AG04450 (cell line): ENCODE data around the gene MYH7B. TPM values are rescaled to one million over a fixed set of nuclear protein-coding genes. Genes with fewer than 3 reads are reported as not detected.

Experiments used
- CTCF ChIA-PET: fragments of 300-600, 350-600 bp; formaldehyde crosslinking; extraction: SDS; loops from one replicate; lab custom pipeline; 2022; ENCODE audit warnings: antibody characterized with exemption, inconsistent platforms; lab: Charles Lee
- POLR2A ChIA-PET: fragments of 350-600 bp; formaldehyde crosslinking; extraction: SDS; loops from one replicate; lab custom pipeline; 2021; ENCODE audit warnings: antibody characterized with exemption, inconsistent platforms; lab: Yijun Ruan, JAX
- DNase-seq: peaks from one replicate; pipeline ENCODE4 v3.0.0-alpha.2; 2011; ENCODE audit warnings: low read depth, low spot score
- H3K27ac ChIP-seq: one replicate; pipeline ENCODE4 v1.5.1; 2012; ENCODE audit warnings: low read depth, low read length, control low read depth
- H3K27me3 ChIP-seq: one replicate; pipeline ENCODE4 v1.6.0; 2012; ENCODE audit warnings: low read length; ENCODE audit not compliant: control insufficient read depth, insufficient read depth
- H3K4me3 ChIP-seq: 2 replicates; pipeline ENCODE4 v1.5.1; 2011; ENCODE audit warnings: mild to moderate bottlenecking, low read depth, low read length, control low read depth
- H3K9me3 ChIP-seq: 2 replicates; pipeline ENCODE4 v1.5.1; 2012; ENCODE audit warnings: low read length; ENCODE audit not compliant: control insufficient read depth, insufficient read depth
- polyA plus RNA-seq: library from polyadenylated mRNA; depleted of rRNA; stranded (reverse); fragments of >200 nt; gene quantifications from 2 replicates; pipeline ENCODE4 v1.2.3, GENCODE V29; 2011
- TF ChIP-seq, protein P1 (sequence below): IDR thresholded peaks from 2 replicates; pipeline ENCODE4 v1.5.1; 2011; ENCODE audit warnings: low read depth, low read length, control low read depth, inconsistent platforms

The MYH7B gene
- polyA plus RNA-seq, 1 experiment, result 0.02 TPM

DNA sequence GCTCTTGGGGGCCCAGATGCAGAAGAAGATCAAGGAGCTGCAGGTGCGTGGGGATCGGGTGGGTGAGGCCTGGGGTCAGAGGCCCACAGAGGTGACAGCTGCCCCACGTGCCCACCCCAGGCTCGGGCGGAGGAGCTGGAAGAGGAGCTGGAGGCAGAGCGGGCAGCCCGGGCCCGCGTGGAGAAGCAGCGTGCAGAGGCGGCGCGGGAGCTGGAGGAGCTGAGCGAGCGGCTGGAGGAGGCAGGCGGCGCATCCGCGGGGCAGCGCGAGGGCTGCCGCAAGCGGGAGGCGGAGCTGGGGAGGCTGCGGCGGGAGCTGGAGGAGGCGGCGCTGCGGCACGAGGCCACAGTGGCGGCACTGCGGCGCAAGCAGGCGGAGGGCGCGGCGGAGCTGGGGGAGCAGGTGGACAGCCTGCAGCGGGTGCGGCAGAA is 41.5 kb downstream of the MYH7B start:
- CTCF ChIA-PET, result no interaction called here
- DNase-seq, result no peak
- POLR2A ChIA-PET, result interaction anchor here (0.8 kb wide), 1 partner anchor 10 kb away, joined by 5 read pairs; no protein-coding TSS in a partner anchor
- Histone ChIP-seq H3K4me3 (no peak overlapping the region), H3K27me3 (no peaks in the 10 kb centered on the region), H3K27ac (no peak overlapping the region), H3K9me3 (no peaks in the 10 kb centered on the region; the same call in 1 of the 2 replicates)
- TF ChIP-seq, protein P1, sequence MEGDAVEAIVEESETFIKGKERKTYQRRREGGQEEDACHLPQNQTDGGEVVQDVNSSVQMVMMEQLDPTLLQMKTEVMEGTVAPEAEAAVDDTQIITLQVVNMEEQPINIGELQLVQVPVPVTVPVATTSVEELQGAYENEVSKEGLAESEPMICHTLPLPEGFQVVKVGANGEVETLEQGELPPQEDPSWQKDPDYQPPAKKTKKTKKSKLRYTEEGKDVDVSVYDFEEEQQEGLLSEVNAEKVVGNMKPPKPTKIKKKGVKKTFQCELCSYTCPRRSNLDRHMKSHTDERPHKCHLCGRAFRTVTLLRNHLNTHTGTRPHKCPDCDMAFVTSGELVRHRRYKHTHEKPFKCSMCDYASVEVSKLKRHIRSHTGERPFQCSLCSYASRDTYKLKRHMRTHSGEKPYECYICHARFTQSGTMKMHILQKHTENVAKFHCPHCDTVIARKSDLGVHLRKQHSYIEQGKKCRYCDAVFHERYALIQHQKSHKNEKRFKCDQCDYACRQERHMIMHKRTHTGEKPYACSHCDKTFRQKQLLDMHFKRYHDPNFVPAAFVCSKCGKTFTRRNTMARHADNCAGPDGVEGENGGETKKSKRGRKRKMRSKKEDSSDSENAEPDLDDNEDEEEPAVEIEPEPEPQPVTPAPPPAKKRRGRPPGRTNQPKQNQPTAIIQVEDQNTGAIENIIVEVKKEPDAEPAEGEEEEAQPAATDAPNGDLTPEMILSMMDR, result no peak

DNA sequence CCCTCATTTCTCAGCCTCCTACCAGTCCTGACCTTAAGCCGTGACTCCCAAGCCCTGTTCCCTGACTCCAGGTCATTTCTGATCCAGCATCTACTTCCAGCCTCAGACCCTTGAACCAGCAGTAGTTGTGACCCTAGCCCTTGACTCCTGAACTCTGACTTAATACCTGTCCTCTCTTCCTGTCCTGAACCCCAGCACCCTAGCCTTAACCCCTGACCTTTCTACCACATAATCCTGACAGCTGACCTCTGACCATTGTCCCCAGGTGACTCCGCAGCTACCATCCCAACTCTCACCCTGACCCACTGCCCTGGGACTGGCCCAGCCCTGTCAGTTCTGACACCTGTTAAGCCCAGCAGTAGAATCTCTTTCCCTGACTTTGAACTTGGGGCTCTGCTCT is 42.1 kb downstream of the MYH7B start:
- Histone ChIP-seq H3K9me3 (no peaks in the 10 kb centered on the region; the same call in 1 of the 2 replicates), H3K4me3 (no peak overlapping the region), H3K27ac (no peak overlapping the region), H3K27me3 (no peaks in the 10 kb centered on the region)
- ChIA-PET POLR2A (interaction anchor here (0.6 to 0.8 kb wide), 2 partner anchors 11 to 1556 kb away, joined by 4 to 5 read pairs; no protein-coding TSS in a partner anchor), CTCF (interaction anchor here (1.3 kb wide), 1 partner anchor 124 kb away, joined by 6 read pairs; no protein-coding TSS in a partner anchor)
- TF ChIP-seq, protein P1, result no peak
- no peak for DNase-seq

DNA sequence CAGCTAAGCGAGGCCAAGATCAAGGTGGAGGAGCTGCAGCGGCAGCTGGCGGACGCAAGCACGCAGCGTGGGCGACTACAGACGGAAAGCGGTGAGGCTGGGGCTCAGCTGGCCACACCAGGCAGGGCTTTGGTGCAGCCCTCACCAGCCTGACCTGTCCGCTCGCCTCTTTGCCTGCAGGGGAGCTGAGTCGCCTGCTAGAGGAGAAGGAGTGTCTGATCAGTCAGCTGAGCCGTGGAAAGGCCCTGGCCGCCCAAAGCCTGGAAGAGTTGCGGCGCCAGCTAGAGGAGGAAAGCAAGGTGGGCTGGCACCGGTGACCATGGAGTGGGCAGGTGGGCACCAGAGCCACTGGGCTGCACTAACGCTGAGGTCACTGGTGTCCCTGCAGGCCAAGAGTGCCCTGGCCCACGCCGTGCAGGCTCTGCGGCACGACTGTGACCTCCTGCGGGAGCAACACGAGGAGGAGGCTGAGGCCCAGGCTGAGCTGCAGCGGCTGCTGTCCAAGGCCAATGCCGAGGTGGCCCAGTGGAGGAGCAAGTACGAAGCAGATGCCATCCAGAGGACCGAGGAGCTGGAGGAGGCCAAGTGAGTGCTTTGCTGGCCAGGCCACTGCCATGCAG is 42.8 kb downstream of the MYH7B start:
- Histone ChIP-seq H3K27ac (no peak overlapping the region), H3K9me3 (no peaks in the 10 kb centered on the region; the same call in 1 of the 2 replicates), H3K4me3 (no peak overlapping the region), H3K27me3 (no peaks in the 10 kb centered on the region)
- ChIA-PET POLR2A (interaction anchor here (0.5 to 0.6 kb wide), 3 partner anchors 98 to 1555 kb away, joined by 3 to 5 read pairs (median 4); no protein-coding TSS in a partner anchor), CTCF (interaction anchor here (1.3 kb wide), 1 partner anchor 124 kb away, joined by 6 read pairs; no protein-coding TSS in a partner anchor)
- DNase-seq, result no peak
- TF ChIP-seq, protein P1, result no peak; the same call in 1 of the 2 replicates

DNA sequence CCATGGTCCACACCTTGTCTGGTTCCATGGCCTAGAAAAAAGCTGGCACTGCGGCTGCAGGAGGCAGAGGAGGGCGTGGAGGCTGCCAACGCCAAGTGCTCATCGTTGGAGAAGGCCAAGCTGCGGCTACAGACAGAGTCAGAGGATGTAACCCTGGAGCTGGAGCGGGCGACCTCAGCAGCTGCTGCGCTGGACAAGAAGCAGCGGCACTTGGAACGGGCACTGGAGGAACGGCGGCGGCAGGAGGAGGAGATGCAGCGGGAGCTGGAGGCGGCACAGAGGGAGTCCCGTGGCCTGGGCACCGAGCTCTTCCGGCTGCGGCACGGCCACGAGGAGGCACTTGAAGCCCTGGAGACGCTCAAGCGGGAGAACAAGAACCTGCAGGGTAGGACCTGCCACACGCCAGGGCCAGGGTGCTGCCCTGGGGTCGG is 43.4 kb downstream of the MYH7B start:
- TF ChIP-seq, protein P1, result no peak
- no peak for DNase-seq
- H3K27ac ChIP-seq, result no peak overlapping the region
- POLR2A ChIA-PET, result interaction anchor here (0.5 kb wide), 1 partner anchor 274 kb away, joined by 3 read pairs; no protein-coding TSS in a partner anchor
- CTCF ChIA-PET, result interaction anchor here (1.3 kb wide), 1 partner anchor 125 kb away, joined by 6 read pairs; no protein-coding TSS in a partner anchor
- no peak overlapping the region for H3K4me3 ChIP-seq
- H3K9me3 ChIP-seq, result no peaks in the 10 kb centered on the region; the same call in 1 of the 2 replicates
- H3K27me3 ChIP-seq, result no peaks in the 10 kb centered on the region

DNA sequence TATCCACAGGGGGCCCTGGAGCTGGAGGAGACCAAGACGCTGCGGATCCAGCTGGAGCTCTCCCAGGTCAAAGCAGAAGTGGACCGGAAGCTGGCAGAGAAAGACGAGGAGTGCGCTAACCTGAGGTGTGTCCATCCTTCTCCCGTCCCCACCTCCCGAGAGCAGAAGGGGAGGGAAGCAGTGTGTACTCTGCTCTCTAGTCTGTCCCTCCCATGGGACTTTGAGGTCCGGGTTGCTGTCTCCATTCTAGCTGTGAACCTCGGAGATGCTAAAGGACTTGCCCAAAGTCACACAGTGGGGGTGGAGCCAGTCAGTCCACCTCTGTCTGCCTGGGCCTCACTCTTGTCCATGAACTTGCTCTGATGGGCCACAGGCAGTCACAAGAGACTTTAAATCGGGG is 44.1 kb downstream of the MYH7B start:
- TF ChIP-seq, protein P1, result no peak

More for the DNA sequence above, 44.1 kb downstream of the MYH7B start:
- no peak overlapping the region for H3K27ac ChIP-seq
- no peaks in the 10 kb centered on the region for H3K27me3 ChIP-seq
- no peak overlapping the region for H3K4me3 ChIP-seq
- ChIA-PET POLR2A (no interaction called here), CTCF (interaction anchor here (0.5 to 0.7 kb wide), 2 partner anchors 83 to 96 kb away, joined by 3 to 4 read pairs; no protein-coding TSS in a partner anchor)
- DNase-seq, result no peak
- H3K9me3 ChIP-seq, result no peaks in the 10 kb centered on the region; the same call in 1 of the 2 replicates
